ENCODE data around the gene ACTRT1.

Gene ACTRT1

GRCh38 chrX:128052303-128052702, at the start of gene ACTRT1:
ACTRT1 (minus strand) TSS chrX:128052403; CDS start chrX:128052206, 197 bp downstream.
- no peak for DNase-seq

GRCh38 chrX:128078545-128078944, 26.3 kb upstream of the ACTRT1 start:
- DNase-seq = no peak

- no peak for DNase-seq
These were observed 5.2 kb upstream of the ACTRT1 start for GRCh38 chrX:128057421-128057820.

- no peak for DNase-seq
These were observed 677 bp downstream of the ACTRT1 start for GRCh38 chrX:128051526-128051925.

GRCh38 chrX:128035318-128035717, 16.9 kb downstream of the ACTRT1 start:
- DNase-seq = no peak

GRCh38 chrX:128021566-128021965, 30.6 kb downstream of the ACTRT1 start:
- no peak for DNase-seq

GRCh38 chrX:128020701-128021100, 31.5 kb downstream of the ACTRT1 start:
- DNase-seq = no peak

- no peak for DNase-seq
These were observed 33.0 kb downstream of the ACTRT1 start for GRCh38 chrX:128019218-128019617.

- DNase-seq = no peak
These were observed 40.2 kb downstream of the ACTRT1 start for GRCh38 chrX:128012015-128012414.

- DNase-seq = no peak
These were observed 44.3 kb downstream of the ACTRT1 start for GRCh38 chrX:128007882-128008281.
